GM18508 (cell line): ENCODE results near the gene CALN1.

Experiments used
- ATAC-seq: cut with Tn5 transposase; IDR thresholded peaks from one replicate; pipeline ENCODE4 v1.9.1; 2021; ENCODE audit warnings: moderate number of reproducible peaks; ENCODE audit not compliant: insufficient read depth, unreplicated experiment

Gene CALN1

DNA sequence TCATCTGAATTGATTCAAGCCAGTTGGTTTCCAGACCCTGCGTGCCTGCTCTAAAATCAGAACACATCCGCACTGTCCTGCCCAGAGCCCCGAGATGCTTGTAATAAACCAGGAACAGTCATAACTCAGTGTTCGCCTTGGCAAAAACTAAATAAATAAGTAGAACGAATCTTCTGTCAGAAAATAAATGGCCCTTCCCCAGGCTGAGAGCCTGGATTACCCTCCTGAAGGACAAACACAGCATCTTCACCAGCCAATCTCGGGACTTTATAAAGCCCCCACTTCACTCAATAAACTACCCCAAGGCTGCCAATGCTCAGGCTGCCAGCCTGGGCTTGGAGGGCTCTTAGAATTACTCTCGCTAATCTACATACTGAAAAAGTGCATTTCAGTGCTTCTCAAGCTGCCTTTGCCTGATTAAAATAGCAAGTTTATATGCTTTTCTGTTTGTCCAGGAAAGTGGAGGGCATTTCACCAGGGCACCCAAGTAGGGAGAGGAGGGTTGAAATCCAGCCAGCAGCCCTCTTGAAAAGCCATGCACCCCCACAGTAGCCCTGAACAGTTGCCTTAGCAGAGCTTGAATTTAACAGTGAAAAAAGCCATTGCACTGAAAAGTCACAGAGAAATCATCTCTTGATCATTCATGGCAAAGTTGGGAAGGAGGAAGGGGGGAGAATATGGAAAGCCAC lies 136.6 kb downstream of the CALN1 start:
- no peak for ATAC-seq

DNA sequence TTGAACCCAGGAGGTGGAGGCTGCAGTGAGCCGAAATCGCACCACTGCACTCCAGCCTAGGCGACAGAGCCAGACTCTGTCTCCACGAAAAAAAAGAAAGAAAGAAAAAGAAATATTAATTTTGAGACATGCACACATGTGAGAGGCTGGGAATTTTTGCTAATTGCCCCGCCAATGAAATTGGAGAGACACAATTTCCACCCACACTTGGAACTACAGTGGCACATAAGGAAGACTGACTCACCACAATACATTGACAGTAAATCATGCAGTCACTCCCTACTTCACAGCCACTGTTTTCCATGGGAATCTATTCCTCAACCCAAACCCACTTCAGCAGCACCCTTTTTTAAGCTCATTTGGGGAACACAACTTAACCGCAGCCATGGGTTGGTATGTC lies 139.7 kb downstream of the CALN1 start:
- no peak for ATAC-seq

GRCh38 chr7:72268796-72269195 lies 143.3 kb downstream of the CALN1 start:
- ATAC-seq: no peak

- ATAC-seq: no peak
Observed at GRCh38 chr7:72268090-72268489, 144.0 kb downstream of the CALN1 start.

- no peak for ATAC-seq
Observed at GRCh38 chr7:72267291-72267800, 144.8 kb downstream of the CALN1 start.

- no peak for ATAC-seq
Observed at GRCh38 chr7:72266771-72267170, 145.4 kb downstream of the CALN1 start.

GRCh38 chr7:72265071-72265904 lies 146.8 kb downstream of the CALN1 start:
- no peak for ATAC-seq

DNA sequence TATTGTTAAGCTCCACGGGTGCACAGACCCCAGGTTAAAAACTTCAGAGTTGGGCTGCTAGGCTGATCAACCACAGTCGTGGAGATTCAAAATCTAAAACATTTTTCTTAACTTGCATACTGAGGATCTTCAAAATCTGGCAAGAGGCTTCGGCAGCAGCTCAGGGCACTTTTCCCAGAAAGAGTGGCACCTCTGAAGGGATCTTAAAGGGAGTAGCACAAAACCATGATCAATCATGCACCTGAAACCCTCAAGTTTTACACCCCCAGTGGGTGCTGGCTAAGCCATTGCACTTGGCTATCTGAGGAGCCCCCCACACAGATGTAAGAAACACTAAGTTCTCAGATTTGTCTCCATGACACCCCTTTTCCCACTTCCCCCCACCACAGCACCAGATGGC lies 151.7 kb downstream of the CALN1 start:
- ATAC-seq: no peak

DNA sequence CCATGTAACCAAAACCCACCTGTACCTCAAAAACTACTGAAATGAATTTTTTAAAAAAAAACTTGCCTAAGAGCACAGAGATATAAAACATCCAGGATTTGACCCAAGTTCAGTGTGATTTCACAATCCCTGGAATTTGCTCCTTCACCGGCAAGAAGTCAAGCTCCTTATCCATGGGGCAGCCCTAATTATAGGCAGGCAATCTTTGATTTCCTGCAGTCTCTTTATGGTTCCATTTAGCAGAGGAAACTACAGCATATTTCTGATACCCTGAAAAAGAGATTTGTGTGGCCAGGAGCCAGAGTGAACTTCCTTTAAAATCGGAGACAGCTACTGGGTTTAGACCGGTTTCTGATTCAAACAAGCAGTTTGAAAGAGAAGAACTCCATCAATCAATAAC lies 154.1 kb downstream of the CALN1 start:
- no peak for ATAC-seq

DNA sequence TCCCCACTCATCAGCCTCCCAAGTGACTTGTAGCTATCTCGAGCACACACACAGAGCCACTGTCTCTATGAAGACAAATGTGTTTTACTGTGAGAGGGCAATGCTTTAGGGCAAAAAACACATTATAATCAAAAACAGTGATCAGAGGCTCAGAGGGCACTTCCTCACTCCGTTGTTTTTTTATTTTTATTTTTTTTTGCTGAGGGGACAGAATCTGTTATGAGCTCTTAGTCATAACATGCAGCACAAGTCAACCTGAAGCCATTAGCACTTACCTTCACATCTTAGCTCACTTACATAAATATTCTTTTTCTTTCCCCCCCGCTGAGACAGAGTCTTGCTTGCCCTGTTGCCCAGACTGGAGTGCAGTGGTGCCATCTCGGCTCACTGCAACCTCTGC lies 157.7 kb downstream of the CALN1 start:
- no peak for ATAC-seq

GRCh38 chr7:72249106-72249505 lies 163.0 kb downstream of the CALN1 start:
- no peak for ATAC-seq

DNA sequence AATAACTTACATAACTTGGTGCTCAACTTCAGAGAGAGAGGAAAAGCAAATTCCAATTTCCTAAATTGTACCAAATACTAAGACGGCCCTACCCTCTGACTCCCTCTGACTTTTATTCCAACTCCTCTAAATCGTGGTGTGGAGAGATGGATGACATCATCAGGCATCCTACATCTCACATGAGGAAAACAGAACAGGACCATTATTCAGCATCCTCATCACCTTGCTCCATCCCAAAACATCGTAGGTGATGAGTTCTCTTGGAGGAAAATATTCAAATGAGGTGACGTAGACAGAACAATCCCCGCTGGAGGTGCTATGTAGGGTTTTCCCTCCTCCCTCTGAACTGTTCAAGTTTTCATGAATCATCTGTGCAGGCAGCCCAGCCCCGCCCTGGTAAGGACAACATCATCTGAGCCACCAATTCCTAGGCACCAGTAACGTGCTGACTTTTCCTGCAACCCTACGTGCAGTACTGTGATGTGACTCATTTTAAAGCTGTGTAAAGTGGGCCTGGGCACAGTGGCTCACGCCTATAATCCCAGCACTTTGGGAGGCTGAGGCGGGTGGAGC lies 167.2 kb downstream of the CALN1 start:
- no peak for ATAC-seq

DNA sequence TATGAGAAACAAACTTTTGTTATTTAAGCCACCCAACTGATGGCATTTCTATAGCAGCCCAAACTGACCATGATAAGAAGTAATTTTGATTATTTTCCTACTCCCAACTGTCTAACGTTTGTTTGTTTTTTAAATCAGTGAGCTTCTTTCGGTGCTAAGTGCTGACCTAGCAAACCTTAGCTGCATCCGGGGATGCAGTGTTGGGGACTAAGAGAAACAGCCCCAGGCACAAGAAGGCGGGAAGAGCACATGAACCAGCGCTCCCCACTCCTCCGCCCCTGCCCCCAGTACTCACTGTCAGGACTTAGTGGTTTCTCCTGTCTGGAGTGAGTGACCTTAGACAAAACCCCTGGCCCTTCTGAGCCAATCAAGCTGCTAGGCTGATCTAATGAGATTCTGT lies 168.8 kb downstream of the CALN1 start:
- no peak for ATAC-seq

GRCh38 chr7:72235351-72235750 lies 176.8 kb downstream of the CALN1 start:
- ATAC-seq: no peak

DNA sequence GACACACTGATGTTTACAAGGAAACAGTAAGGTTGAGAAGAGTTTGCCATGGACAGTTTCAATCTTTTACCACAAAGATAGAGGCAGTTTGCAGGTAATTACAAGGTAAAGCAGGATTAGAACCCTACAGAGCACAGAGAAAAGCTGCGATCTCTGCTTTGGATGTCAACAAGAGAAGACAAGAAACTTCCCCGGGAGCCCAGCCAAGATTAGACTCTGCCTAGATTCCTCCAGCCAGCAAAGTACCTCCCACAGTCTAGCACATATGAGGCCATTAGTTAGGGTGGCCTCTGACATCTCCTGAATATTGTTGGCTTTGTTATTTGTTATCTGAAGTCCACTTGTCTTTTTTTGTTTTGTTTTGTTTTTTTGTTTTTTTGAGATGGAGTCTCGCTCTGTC lies 178.1 kb downstream of the CALN1 start:
- ATAC-seq: no peak

DNA sequence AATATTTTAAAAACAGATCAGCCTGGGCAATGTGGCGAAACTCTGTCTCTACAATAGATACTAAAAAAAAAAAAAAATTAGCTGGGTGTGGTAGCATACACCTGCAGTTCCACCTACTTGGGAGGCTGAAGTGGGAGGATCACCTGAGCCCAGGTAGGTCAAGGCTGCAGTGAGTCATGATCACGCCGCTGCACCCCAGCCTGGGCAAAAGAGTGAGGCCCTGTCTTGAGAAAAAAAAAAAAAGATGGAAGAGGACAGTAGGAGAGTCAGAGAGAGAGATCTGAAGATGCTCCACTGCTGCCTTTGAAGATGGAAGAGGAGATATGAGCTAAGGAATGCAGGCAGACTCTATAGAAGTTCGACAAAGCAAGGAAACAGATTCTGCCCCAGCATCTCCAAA lies 181.9 kb downstream of the CALN1 start:
- ATAC-seq: no peak

- ATAC-seq: no peak
Observed at GRCh38 chr7:72223351-72223750, 188.8 kb downstream of the CALN1 start.

DNA sequence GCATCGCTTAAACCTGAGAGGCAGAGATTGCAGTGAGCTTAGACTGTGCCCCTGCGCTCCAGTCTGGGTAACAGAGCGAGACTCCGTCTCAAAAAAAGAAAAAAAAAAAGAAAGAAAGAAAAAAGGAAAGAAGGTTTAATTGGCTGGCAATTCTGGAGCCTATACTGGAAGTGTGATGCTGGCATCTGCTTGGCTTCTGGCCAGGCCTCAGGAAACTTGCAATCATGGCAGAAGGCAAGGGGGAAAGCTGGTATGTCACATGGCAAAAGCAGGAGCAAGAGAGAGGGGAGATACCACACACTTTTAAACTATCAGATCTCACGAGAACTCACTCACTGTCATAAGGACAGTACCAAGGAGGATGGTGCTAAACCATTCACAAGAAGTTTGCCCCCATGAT lies 190.0 kb downstream of the CALN1 start:
- ATAC-seq: no peak

- ATAC-seq: no peak
Observed at GRCh38 chr7:72219500-72219899, 192.6 kb downstream of the CALN1 start.

DNA sequence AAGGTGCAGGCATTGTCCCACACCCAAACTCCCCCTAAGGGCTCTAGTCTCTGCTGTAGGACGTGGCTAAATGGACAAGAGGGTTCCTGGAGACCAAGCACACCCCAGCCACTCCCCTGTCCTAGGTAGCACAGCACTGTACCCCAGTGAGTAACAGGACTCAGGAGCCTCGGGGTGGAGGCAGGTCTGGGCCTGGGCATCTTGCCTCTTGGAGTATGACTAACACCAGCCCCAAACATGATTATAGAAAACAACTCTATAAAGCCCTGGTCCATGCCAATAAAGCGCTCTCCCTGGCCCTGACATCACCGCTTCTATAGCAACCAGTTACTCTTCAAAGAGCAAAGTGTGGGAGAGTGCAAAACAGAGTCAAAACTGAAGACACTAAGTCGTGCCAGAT lies 195.0 kb downstream of the CALN1 start:
- ATAC-seq: no peak

DNA sequence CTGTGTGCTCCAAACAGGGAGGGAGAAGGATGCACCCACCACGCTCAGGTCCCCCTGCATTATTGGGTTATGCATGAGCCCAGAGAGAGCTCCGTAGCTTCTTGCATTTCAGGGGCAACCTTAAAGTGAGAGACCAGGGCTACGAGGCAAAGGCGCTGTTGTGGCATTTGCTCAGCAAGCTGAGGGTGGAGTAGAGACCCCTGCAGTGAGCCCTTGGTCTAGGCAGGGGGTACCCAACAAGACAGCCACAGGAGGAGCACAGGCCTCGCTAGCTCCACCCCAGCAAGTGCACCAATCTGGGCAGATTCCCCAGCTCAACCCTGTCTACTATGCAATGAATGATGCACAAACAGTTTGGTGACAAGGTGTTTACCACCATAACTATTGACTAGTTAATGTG lies 198.4 kb downstream of the CALN1 start:
- ATAC-seq: no peak
